Midbrain (tissue), 1 donor: ENCODE measurements around the gene DSCAM.

Experiments used
- DNase-seq: peaks from one replicate; lab custom pipeline; 2025; lab: John Stamatoyannopoulos, UW

DSCAM gene

DNA sequence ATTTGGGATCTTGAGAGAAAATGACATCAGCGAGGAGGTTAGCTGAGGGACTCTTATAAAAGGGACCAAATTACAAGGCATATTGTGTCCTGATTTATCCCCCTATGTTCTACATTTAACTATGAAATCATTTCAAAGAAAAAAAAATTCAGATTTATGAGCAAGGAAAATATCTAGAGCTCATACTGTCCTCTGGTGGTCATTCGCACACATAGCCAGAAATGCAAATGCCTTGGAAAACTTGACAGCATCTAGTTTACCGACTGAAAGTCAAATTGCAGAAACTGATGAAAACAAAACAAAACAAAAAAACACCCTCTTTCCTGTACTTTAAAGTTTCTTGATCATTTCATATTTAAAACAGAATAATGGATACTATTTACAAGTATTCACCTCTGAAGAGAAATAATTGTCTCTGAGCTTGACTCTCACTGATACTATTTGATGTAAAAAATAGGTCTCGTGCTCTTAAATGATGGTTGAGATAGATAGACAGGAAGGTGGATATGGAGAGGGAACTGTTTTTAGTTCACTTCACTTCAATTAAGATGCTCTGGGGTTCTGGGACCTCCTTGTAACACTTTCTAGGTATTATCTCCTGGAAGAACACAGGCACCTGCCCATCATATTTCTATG, 725.9 kb downstream of the DSCAM start:
- peak; percentile 38 for DNase-seq

DNA sequence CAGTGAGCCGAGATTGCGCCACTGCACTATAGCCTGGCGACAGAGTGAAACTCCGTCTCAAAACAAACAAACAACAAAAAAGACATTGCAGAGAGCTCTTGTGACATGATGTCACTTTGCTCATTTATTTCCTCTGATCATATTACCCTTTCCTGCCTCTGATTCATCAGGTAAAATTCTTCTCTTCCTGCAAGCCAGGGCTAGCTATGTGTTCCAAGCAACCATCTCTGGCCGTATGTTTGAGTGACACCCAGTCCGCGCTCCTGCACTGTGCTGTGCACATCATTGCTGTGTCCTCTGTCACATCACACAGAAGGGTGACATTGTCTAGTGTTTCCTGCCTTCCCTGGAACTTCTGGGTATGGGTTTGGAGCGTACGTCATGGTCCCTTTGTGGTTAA, 728.4 kb downstream of the DSCAM start:
- no peak for DNase-seq

DNA sequence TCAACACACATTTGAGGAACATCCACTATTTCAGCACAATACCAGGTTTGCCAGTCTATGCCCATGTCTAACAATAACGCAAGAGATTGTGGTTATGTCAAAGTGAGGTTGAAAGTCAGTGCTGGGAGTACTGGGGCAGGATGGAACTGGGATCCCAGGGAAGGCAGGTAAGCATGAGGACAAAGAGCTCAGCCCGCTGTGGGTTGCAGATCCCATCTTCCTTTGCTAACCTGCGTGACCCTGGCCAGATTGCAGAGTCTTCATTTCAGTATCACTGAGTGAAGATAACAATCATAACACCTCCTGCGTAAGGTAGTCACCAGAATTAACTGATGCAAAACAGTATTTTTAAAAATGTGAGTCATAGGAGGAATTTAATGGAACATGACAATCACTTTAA, 729.7 kb downstream of the DSCAM start:
- DNase-seq: no peak

DNA sequence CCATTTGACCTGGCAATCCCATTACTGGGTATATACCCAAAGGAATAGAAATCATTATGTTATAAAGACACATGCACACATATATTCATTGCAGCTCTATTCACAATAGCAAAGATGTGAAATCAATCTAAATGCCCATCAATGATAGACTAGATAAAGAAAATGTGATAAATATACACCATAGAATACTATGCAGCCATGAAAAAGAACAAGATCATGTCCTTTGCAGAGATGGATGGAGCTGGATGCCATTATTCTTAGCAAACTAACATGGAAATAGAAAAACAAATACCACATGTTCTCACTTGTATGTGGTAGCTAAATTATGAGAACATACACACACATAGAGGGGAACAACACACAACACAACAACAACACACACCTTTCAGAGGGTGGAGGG, 731.2 kb downstream of the DSCAM start:
- no peak for DNase-seq

DNA sequence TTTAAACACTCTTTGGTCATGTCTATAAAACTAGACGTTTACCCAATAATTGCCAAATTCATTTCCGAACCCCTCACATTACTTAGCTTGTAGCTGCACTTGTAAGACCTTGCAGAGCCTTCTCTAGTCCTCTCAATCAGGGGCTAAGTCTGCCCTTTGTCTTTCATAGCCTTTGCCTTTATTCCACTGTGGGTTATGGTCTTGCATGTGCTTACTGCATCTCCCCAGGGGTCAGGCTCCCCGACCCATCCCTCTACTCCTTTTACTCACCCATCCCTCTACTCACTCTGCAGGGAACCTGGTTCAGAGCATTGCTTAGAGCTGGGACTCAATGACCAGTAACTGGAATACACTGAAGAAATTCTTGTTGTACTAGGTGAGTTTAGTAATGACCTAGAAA, 744.3 kb downstream of the DSCAM start:
- DNase-seq: no peak

DNA sequence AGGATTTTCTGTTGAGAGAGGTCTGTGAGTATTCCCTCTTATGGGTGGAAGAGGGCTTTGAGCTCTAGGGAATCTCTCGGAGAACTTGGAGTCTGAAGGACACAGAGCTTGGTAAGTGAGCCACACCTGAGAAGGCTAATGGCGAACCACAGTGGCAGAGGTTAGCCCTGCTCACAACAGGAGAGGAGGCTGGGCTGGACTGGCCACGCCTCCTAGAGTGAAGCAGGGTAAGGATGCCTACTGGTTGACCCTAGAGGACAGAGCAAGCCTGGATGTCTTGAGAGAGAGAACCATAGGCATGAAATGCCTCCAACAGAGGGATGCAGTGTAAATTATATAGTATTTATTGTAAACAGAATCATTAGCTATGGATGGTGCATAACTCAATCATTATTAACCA, 747.1 kb downstream of the DSCAM start:
- no peak for DNase-seq

DNA sequence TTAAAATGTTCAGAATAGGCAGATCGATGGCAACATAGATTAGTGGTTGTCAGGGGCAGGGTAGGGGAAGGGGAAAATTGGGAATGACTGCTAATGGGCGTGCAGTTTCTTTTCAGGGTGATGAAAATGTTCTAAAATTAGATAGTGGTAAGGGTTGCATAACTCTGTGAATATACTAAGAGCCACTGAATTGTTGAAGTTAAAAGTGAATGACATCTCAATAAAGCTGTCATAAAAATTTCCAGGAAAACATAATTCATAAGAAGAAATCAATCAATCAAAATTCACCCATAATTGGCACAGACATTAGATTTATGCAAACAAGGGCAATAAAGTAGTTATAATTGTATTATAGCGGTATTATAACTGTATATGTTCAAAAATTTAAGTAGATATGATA, 751.5 kb downstream of the DSCAM start:
- DNase-seq: no peak

DNA sequence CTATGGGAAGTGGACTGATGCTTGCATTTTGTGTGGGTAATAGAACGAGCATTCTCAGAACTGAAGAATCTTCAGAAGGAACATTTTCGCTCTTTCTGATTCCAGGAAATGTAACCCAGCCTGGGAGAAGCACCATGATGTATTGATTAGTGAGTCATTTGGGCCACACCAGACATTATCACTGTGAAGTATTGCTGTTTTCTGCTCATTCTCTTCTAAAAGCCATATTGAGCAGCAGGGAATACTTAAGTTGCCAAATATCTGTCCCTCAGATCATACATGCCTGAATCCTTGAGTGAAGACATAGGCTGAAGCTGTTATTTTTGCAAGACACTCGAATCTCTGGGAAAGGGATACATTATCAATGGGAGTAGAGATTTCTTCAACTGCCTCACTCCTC, 766.6 kb downstream of the DSCAM start:
- DNase-seq: no peak

DNA sequence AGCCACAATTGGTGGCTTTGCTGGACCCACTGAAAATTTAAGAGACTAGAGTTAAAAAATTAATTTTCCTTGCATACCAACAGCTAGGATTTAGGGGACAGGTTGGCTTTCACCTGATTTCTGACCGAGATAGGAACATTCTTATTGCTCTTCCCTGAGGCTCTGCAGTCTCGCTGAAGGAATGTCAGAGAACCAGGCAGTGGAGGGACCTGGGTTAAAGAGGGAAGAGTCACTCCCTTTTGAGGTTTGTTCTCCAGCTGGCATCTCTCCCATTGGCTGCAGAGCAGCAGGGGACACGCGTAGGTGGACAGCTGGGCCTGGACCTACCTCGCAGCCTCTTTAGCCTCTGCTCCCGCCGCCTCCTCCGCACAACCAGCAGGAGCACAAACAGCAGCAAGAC, 772.2 kb downstream of the DSCAM start:
- DNase-seq: no peak

DNA sequence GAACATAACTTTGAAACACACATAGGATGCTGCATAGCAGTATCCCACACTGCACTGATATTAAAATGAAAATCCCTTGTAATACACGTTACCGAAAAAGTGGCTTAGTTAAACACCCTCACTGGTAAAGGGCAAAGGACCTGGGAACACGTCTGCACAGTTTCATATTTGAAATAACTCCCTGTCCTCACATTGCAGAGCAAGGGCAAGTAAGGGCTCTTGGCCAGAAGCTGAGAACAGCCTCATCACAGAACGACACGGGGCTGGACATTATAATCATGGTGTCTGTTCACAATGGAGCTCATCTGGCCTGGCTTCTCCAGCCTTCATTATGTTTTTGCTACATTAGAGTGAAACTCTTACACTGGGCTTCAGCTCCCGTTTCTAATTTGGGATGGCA, 772.8 kb downstream of the DSCAM start:
- DNase-seq: no peak

DNA sequence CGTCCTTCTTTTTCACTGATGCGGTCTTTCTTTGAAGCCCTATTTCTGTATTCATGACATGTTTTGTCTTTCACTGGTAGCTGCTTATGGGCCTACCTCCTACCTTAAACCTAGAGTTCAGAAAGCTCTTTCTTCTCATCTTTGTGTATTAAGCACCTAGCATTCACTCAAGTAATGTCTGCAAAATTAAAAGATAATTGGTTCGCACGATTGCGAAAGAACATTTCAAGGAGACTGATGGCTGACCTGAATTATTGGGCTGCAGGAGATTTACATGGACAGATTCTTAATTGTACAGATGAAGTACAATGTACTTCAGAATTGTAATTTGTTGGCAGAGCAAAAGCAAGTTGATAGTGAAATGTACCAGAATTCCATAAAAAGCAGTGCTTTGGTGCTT, 773.3 kb downstream of the DSCAM start:
- no peak for DNase-seq

DNA sequence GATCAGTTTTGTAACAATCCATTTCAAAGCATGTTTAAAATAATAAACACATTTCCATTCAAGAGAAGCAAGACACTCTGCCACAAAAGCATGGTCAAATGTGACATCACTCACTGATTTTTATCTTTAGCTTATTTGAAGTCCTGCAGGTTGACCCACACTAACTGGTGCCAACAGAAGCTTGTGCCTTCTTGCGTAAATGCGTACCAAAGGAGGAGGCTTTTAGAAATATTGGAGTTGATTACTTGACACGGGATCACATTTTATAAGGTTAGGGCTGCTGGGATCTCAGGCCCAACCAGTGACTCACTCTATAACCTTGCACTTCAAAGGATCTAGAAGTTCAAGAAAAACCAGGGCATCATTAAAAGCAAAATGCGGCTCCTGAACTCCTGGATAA, 776.1 kb downstream of the DSCAM start:
- DNase-seq: no peak

DNA sequence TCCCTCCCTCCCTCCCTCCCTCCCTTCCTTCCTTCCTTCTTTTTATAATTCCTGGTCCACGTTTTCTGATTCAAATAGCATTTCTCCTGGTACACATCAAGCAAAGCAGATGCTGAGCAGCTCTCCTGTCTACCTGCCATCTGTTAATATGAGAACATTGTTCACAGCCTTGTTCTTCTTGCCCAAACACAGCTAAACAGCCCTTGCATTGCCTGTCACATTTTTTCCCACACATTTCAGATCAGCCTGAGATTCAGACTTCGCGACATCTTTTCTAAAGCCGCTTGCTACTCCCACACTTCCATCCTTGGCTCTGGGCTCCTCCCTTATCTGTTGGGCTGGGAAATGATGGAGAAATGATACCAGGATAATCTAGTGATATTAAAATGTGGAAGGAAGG, 779.2 kb downstream of the DSCAM start:
- DNase-seq: no peak

DNA sequence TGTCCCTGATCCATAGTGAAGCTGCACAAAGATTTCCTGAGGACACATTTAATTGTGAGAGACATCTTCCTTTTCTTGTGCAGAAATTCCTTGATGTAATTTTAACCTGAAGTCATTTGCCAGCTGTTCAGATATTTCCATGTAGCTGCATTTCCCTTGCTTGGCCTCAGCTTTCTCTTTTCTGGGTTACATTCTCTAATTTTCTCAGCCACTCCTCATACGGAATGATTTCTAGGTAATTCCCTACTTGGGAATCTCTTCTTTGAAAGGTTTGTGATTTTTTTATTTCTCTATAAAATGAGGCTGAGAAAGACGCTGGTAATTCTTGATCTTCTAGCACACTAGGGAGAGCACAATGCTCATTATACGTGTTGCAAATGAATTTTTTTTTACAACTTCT, 780.7 kb downstream of the DSCAM start:
- DNase-seq: no peak

DNA sequence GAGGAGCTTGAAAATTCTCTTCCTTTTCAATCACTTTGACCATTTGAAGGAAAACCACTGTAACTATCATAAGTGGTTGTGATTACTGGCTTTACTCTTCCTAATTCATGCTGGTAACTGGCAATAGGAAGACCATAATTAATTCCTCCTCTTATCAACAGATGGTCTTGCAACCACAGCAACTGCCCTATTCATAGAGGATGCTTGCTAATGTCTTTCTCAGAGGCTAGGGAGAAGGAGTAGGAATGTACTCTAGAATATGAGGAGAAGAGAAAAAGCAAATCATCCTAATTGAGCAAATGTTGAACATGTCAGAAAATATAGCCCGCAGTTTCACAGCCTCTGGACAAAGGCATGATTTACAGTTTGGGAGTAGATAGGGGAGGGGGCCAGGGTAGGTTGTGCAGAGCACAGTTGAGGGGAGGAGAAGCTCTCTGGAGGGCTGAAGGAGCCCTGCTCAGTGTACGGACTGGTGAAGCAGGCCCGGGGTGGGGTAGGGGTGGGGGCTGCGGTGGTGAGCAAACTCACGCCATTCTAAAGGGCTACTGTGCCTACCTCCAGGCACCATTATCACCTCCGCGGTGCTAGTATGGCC, 786.8 kb downstream of the DSCAM start:
- DNase-seq: no peak

DNA sequence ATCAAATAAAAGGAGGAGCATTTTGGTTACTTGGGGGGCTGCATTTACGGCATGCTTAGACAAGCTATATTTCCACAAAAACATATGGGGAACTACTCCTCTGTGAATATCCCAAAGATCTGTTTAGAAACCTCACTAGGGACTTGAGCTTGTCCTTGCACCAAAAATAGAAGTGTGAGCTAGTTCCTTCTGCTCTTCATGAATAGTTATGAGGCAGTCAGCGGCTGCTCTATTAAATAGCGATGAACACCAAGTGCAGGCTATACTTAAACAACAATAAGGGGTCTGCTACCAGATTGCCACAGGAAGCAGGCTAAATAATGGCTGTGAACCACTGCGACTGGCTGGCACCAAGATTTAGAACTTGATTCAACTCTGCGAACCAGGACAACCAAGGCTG, 789.6 kb downstream of the DSCAM start:
- peak; percentile 4 for DNase-seq

DNA sequence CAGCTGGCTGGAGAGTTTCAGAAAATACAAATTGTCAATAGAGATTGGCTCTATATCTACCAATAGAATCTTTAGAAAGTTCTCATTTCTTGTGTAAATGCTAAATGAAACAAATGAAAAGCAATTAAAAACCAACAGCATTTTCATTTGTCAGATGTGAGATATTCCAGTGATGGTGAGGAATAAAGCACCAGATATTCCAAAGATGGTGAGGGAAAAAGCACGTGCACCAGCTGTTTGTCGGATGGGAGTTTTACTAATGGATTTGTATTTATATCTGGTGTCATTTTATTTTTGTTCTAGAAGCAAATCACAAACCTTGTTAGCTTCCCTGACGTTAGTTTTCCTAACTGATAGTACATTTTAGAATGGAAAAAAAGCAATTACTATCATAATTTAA, 790.9 kb downstream of the DSCAM start:
- no peak for DNase-seq

DNA sequence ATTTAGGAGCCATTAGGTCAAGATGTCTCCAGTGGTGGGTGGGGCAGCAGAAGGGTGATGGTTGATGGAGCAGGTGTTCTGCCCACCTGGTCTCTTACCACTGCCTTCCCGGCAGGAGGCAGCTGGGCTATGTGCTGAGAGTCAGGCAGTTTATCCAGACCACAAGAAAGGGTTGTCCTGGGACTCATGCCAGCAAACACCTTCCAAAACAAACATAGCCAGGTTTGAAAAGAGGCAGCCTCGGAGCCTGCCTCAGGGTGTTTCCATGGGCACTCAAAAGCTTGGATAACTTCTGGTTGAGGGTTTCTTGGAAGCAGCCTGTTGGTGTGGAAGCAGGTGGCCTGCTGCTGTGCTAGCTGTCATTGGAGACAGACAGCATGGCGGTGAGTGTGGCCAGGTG, 792.6 kb downstream of the DSCAM start:
- DNase-seq: peak; percentile 2

DNA sequence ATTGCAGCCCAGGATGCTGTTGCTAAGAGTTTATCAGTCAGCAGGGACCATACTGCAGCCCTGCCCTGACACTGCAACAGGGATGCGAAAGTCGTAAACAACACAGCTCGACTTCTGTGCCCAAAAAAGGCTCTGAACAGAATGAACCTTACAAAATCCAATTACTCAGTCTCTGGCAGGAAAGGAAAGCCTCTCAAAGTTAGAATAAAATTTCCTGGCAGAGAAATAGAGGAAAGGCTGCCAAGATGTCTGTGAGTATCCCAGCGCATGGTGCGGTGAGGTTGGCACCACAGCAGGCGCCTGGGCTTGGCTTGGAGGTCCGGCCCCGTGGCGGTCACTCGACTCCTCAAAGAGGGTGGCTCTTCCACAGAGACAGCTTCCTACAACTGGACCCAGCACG, 794.0 kb downstream of the DSCAM start:
- DNase-seq: peak; percentile 82

DNA sequence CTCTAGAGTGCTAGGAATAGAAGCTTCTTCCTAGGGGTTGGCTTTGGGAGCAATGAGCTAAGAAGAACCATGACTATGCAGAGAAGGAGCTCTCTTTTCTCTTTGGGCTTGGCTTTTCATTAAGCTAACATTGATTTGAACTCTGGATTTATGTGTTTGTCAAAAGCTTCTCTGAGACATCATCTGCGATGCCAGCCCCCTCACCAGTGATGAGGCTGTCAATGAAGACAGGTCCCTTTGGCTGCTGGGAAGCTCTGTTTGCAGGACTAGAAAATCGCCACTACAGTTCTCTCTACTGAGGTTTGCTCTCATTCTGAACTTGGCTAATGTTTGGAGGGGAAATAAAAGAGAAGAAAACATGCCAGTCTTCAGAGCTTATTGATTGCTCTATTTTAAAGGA, 794.7 kb downstream of the DSCAM start:
- DNase-seq: no peak

DNA sequence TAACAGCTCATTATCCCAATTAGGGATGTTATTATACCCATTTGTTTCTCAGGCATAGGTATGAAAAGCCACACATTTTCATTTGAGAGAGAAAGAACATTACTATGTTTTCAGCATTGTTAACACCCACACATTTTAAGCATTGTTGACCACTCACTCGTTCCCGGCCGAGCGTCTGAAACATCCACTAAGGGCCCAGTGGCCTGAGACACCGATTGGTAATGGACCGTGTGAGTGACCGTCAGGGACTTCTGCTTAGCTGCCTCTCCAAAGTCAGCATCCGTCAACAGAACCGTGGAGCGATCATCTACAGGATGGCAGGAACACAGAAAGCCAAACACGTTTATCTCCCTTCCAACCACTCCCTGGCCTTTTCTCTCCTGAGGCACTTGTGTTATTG, 795.2 kb downstream of the DSCAM start:
- DNase-seq: no peak

DNA sequence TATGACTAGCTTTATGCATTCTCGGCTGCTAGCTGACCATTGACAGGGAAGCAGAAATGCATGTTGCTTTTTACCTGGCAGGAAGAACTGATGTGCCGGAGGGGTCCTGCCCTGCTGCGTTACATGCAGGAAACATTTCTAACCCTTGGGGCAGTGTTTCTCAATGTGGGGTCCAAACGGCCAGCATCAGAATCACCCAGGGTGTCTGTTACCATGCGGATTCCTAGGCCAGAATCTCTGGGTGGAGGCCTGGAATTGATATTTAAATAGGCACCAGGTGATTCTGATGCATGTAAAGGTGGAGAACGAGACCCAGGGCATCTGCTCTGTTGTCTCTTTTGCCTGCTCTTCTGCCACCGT, 797.0 kb downstream of the DSCAM start:
- no peak for DNase-seq

DNA sequence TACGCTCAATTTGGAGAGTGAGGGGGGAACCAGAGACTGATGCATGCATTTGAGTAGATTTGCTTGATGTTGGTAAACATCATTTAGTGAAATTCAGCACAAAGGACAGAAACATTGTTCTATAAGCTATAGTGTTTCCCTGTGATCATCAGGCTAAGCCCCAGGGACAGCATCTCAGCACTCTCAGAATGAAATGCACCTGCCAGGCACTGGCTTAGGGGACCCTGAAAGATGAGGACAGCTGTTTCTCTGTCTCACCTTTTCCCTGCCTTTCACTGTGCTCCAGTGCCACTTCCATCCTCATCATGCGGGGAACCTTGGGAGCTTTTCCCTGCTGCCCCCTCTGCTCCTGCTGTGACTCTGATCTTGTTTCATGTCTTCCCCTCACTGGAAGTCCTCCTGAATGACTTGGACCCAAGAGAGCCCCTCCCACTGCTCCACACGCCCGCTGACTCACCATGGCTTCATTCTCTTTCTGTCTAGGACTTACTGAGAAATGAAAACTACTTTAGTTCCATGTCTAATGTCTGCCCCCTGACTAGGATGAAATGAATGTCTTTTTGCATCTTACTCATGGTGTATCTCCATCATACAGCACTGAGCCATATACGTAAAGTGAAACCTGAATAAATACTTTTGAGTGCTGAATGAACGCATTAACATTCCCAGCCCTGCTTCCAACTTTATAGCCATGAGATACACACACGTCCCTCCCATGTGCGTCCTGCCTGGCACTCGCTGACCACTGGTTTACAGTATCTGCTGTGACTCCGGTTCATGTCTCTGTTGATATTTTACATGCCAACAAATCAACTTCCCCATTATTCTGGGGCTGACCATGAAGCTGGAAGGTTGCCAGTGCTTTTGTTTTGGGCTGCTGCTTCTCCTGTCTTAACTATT, 797.7 kb downstream of the DSCAM start:
- DNase-seq: no peak
